GM12878 (cell line): Measurements from ENCODE around the gene ZBTB16. TPM values are rescaled to one million over a fixed set of nuclear protein-coding genes. Genes with fewer than 3 reads are reported as not detected.

Experiments
- YBX1 ChIP-seq: fragments of 450-650 bp; IDR thresholded peaks from 2 replicates; pipeline ENCODE4 v1.6.1; 2016; ENCODE audit warnings: antibody characterized with exemption
- polyA plus RNA-seq, 11 experiments: library from polyadenylated mRNA; depleted of rRNA in 4 of 11; unstranded in 6 of 11; stranded (reverse) in 5 of 11; fragments of >200 nt; fragmentation: Nextera tagmentation in 4 of 11; fragmentation: Illumina TruSeq in 1 of 11; extraction: Ambion mirVana in 4 of 11; extraction: Trizol in 1 of 11; gene quantifications; 1 replicate in 1 of 11; 2 replicates in 10 of 11; pipeline versions ENCODE4 v1.2.1 to v1.2.3, GENCODE V29; 2011 to 2016; ENCODE audit warnings: inconsistent platforms in 2 of 11, missing spikeins in 2 of 11, low read depth in 1 of 11
- total RNA-seq, 4 experiments: library from RNA; depleted of rRNA in 3 of 4; stranded (reverse); fragments of >200 nt in 3 of 4; fragmentation: Illumina TruSeq in 1 of 4; extraction: Trizol in 1 of 4; gene quantifications; 2 replicates each; pipeline versions ENCODE4 v1.2.1 to v1.2.3, GENCODE V29; 2013 to 2021
- TF ChIP-seq, protein P1 (sequence below): fragments of 450-650 bp; IDR thresholded peaks from 2 replicates; pipeline ENCODE4 v1.6.1; 2017; ENCODE audit warnings: mild to moderate bottlenecking, moderate library complexity
- TF ChIP-seq, protein P2 (sequence below): fragments of 150-350 bp; IDR thresholded peaks from 2 replicates; pipeline ENCODE4 v1.6.1; 2016; ENCODE audit warnings: low read depth, low read length

The ZBTB16 gene
- total and polyA plus RNA-seq, 10 of the 15 experiments (the other 5 are each of a cell fraction or from before 2014, with no cell fraction given): 0.38 TPM; not detected in 9

DNA sequence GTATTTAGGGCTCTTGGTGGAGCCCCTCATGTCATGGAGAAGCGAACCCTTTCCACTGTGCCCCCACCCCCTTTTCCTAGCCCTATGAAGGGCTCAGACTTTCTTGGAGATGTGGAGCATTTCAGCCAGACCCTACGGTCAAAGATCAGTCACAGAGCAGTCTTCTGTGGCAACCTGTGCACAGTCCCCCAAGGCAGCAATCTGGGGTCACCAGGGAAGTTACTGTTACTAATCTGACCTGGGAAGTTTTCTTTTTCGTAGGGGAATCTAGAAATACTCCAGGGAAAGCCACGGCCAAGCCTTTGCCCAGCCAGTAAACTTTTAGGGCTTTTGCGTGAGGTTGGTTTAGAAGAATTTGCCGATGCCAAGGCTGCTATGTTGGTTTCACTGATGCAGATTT, 50.6 kb downstream of the ZBTB16 start (continued):
- TF ChIP-seq, protein P1, sequence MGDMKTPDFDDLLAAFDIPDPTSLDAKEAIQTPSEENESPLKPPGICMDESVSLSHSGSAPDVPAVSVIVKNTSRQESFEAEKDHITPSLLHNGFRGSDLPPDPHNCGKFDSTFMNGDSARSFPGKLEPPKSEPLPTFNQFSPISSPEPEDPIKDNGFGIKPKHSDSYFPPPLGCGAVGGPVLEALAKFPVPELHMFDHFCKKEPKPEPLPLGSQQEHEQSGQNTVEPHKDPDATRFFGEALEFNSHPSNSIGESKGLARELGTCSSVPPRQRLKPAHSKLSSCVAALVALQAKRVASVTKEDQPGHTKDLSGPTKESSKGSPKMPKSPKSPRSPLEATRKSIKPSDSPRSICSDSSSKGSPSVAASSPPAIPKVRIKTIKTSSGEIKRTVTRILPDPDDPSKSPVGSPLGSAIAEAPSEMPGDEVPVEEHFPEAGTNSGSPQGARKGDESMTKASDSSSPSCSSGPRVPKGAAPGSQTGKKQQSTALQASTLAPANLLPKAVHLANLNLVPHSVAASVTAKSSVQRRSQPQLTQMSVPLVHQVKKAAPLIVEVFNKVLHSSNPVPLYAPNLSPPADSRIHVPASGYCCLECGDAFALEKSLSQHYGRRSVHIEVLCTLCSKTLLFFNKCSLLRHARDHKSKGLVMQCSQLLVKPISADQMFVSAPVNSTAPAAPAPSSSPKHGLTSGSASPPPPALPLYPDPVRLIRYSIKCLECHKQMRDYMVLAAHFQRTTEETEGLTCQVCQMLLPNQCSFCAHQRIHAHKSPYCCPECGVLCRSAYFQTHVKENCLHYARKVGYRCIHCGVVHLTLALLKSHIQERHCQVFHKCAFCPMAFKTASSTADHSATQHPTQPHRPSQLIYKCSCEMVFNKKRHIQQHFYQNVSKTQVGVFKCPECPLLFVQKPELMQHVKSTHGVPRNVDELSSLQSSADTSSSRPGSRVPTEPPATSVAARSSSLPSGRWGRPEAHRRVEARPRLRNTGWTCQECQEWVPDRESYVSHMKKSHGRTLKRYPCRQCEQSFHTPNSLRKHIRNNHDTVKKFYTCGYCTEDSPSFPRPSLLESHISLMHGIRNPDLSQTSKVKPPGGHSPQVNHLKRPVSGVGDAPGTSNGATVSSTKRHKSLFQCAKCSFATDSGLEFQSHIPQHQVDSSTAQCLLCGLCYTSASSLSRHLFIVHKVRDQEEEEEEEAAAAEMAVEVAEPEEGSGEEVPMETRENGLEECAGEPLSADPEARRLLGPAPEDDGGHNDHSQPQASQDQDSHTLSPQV: no peak
- no peak for TF ChIP-seq YBX1
- TF ChIP-seq, protein P2, sequence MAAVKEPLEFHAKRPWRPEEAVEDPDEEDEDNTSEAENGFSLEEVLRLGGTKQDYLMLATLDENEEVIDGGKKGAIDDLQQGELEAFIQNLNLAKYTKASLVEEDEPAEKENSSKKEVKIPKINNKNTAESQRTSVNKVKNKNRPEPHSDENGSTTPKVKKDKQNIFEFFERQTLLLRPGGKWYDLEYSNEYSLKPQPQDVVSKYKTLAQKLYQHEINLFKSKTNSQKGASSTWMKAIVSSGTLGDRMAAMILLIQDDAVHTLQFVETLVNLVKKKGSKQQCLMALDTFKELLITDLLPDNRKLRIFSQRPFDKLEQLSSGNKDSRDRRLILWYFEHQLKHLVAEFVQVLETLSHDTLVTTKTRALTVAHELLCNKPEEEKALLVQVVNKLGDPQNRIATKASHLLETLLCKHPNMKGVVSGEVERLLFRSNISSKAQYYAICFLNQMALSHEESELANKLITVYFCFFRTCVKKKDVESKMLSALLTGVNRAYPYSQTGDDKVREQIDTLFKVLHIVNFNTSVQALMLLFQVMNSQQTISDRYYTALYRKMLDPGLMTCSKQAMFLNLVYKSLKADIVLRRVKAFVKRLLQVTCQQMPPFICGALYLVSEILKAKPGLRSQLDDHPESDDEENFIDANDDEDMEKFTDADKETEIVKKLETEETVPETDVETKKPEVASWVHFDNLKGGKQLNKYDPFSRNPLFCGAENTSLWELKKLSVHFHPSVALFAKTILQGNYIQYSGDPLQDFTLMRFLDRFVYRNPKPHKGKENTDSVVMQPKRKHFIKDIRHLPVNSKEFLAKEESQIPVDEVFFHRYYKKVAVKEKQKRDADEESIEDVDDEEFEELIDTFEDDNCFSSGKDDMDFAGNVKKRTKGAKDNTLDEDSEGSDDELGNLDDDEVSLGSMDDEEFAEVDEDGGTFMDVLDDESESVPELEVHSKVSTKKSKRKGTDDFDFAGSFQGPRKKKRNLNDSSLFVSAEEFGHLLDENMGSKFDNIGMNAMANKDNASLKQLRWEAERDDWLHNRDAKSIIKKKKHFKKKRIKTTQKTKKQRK: no peak
